ENCODE data around the gene PPT1.
"Not testable (repeated sequence)": the region's sequence is repeated elsewhere in the genome, so short reads cannot be mapped to it uniquely, and the experiment has no call there.

PPT1 gene

GRCh38 chr1:40053138-40053887, 43.7 kb downstream of the PPT1 start:
- DNase-seq = no peak

GRCh38 chr1:40050863-40051262, 46.2 kb downstream of the PPT1 start:
- DNase-seq = no peak

GRCh38 chr1:40049725-40050124, 47.3 kb downstream of the PPT1 start:
- DNase-seq = no peak

- DNase-seq = no peak
These were observed 49.3 kb downstream of the PPT1 start for GRCh38 chr1:40047769-40048168.

- no peak for DNase-seq
These were observed 49.8 kb downstream of the PPT1 start for GRCh38 chr1:40047276-40047675.

GRCh38 chr1:40045766-40046165, 51.3 kb downstream of the PPT1 start:
- DNase-seq = no peak

GRCh38 chr1:40045182-40045581, 51.9 kb downstream of the PPT1 start:
- no peak for DNase-seq

- DNase-seq = no peak
These were observed 52.9 kb downstream of the PPT1 start for GRCh38 chr1:40044110-40044509.

- DNase-seq = no peak
These were observed 54.7 kb downstream of the PPT1 start for GRCh38 chr1:40042341-40042740.

- no peak for DNase-seq
These were observed 55.6 kb downstream of the PPT1 start for GRCh38 chr1:40041466-40041838.

GRCh38 chr1:40040511-40041465, 56.3 kb downstream of the PPT1 start, which contains the start of gene CAP1:
TSS of gene CAP1 (plus strand) at chr1:40040729. CDS start at chr1:40059347, 18,618 bp downstream.
- peak; percentile 70 for DNase-seq

- peak; percentile 11 for DNase-seq
These were observed 57.1 kb downstream of the PPT1 start for GRCh38 chr1:40039757-40040510.

GRCh38 chr1:40039245-40039756, 57.8 kb downstream of the PPT1 start:
- DNase-seq = no peak

- DNase-seq = no peak
These were observed 58.4 kb downstream of the PPT1 start for GRCh38 chr1:40038697-40039096.

GRCh38 chr1:40037254-40037653, 59.8 kb downstream of the PPT1 start:
- DNase-seq = not testable (repeated sequence)

GRCh38 chr1:40036574-40036973, 60.5 kb downstream of the PPT1 start:
- no peak for DNase-seq

- no peak for DNase-seq
These were observed 62.2 kb downstream of the PPT1 start for GRCh38 chr1:40034869-40035268.

GRCh38 chr1:40032240-40032891, 64.7 kb downstream of the PPT1 start:
- DNase-seq = no peak

- no peak for DNase-seq
These were observed 66.4 kb downstream of the PPT1 start for GRCh38 chr1:40030528-40031135.

- no peak for DNase-seq
These were observed 67.4 kb downstream of the PPT1 start for GRCh38 chr1:40029608-40030007.

GRCh38 chr1:40027647-40028046, 69.4 kb downstream of the PPT1 start:
- DNase-seq = no peak

- DNase-seq = no peak
These were observed 72.4 kb downstream of the PPT1 start for GRCh38 chr1:40024671-40025070.

All from NCI-H187 treated with DMSO at 0.1 percent for 48 hours (cell line).